GM18867 (cell line): Measurements from ENCODE around the gene ZNF584.
"Not testable (repeated sequence)": the region's sequence is repeated elsewhere in the genome, so short reads cannot be mapped to it uniquely, and the experiment has no call there.

Source experiments
- ATAC-seq: cut with Tn5 transposase; IDR thresholded peaks from one replicate; pipeline ENCODE4 v1.9.1; 2021; ENCODE audit warnings: mild to moderate bottlenecking, moderate library complexity; ENCODE audit not compliant: unreplicated experiment

ZNF584 gene

DNA sequence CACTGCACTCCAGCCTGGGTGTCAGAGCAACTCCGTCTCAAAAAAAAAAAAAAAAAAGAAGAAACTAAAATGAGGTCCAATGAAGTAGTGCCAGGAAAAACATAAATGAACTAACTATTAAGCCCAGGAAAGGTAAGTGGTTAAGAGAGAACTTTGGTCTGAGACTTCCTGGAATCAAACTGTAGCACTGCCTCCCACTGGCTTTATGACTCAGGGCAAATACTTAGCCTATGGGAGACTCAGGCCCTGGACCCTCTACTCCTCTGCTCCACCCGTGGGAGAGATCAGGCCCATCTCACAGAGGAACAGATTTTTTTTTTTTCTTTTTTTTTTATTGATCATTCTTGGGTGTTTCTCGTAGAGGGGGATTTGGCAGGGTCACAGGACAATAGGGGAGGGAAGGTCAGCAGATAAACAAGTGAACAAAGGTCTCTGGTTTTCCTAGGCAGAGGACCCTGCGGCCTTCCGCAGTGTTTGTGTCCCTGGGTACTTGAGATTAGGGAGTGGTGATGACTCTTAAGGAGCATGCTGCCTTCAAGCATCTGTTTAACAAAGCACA, 4.5 kb upstream of the ZNF584 start:
- ATAC-seq = not testable (repeated sequence)

DNA sequence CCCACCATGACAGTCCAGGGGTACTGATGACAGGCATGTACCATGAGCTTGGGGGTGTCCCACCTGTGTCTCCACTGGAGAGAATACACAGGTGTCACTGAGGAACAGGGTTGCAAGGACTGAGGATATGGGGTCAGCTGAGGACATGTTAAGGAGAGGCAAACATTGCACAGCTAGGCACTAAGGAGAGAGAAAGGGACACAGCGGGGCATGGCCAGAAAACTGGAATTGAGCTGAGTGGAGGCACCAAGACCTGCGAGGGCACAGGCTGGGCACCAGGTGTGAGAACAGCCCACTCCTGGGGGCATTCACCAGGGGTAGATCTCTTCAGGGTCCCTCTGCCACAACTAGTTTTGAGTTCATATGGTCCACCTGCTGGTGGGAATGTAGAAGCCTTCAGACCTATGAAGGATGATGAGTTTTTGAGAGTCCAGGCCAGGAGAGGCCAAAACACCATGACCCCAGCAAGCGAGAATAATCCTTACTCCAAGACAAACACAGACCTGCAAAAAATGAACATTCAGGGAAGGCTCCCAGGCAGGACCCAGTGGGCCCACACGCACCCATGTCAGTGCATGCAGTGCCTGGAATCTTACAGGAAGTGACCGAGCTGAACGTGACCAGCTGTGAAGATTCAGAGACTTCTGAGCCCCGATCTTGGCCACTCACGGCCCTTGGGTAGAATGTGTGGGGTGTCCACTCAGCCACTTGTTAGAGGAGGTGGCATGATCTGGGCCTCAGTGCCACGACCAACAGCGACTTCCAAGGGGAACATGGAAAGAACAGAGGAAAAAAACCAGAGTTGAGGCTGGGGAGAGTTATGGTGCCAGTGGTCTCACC, 1.4 kb upstream of the ZNF584 start:
- no peak for ATAC-seq

DNA sequence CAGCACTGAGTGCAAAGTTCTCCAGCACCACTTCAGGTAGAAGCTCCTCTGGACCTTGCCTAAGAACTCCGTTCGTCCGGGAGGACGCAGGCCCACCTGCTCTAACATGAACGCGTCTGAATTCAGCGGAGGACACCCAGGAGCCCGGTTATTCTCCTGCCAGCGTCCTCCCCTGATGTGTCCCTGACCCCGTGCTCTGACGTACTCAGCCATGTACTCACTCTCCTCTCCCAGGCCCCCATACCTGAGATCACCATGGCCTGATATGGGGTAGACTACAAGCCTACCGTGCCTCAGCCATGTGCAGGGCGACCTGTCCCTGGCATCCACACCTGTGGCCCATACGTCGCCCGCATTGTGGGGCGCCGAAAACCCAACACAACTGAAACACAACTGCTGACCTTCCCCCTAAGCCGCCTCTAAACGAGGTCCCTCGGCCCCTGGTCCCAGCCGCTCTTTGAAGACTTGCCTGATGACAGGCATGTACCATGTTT, 744 bp upstream of the ZNF584 start:
- peak; percentile 6 for ATAC-seq

DNA sequence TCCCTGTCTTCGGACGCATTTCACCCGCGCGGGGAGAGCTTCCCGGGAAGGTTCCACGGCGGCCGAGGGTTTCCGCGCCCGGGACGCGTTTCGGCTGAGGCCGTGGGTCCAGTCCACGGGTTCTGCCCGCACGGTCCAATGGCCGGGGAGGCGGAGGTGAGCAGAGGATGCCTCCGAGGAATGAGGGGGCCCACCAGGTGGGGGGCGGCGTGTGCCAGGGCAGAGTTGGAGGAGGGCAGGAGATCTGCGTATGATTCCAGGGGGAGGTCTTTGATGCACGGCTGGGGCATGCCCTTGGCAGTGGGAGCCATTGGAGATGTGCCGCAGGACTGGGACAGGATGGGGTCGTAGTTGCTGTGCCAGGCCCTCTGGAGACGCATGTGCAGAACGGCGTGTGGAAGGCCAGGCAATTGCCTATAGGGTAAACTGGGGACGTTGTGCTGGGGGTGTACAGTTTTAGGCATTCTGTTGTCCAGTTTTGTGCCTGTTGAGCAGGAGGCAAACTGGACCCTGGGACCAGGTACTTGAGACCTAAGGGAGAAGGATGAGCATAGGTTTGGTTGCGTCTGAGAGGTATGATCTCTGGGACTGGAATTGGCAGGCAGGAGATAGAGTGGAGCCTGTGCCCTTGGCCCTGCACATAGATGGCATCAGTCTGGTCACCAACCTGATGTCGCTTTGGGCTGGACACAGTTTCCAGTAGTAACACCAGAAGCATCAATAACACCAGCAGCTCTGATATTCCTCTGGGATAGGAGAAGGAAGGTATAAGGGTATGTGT, 751 bp downstream of the ZNF584 start:
- ATAC-seq = peak; percentile 7

DNA sequence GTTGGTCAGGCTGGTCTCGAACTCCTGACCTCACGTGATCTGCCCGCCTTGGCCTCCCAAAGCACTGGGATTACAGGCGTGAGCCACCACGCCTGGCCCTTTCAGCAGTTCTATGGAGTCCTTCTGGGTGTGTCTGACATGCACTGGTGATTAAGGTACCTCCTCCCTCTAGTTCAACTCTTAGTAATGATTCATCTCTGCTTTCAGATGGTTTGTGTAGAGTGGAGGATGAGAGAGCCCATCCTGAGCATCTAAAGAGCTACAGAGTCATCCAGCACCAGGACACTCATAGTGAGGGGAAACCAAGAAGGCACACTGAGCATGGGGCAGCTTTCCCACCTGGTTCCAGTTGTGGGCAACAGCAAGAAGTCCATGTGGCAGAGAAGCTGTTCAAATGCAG, 8.2 kb downstream of the ZNF584 start:
- ATAC-seq = no peak

DNA sequence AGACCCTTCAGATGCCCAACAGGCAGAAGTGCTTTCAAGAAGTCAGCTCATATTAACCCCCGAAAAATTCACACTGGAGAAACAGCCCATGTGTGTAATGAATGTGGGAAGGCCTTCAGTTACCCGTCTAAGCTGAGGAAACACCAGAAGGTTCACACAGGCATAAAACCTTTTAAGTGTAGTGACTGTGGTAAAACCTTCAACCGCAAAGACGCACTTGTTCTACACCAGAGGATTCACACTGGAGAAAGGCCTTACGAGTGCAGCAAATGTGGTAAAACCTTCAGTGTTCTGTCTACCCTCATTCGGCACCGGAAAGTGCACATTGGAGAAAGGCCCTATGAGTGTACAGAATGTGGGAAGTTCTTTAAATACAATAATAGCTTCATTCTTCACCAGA, 8.6 kb downstream of the ZNF584 start:
- ATAC-seq = no peak

DNA sequence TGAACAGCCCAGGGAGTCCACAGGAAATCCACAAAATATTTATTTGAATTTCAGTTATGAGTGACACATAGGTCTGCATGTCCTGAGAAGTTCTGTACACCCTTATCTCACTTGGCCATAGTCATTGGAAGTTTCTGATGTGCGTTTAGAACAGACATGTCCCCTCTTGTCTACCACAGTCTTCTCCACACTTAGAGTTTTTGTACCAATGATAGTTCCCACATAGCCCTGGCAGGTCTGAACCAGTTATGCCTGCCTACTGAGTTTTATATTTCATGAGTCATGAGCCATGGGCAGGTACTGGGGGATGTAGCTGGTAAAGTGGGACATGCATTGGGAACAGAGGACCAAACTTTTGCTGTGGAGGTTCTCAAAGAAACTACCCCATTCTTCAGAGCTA, 20.2 kb downstream of the ZNF584 start:
- ATAC-seq = no peak

DNA sequence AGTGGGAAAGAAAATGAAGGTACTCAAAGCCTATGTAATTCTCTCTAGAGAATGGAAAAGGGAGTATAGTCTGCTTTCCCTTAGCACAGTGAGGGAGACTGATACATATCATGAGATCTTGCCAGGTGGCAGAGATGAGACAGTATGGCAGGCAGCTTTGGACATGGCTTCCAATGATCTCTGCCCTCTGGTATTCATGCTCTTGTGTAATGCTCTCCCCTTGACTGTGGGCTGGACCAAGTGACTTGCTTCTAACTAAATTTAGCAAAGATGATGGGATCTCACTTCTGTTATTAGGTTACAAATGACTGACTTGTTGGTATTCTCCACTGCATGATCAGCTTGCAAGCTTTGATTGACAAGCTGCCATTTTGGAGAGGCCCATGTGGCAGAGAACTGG, 21.3 kb downstream of the ZNF584 start:
- no peak for ATAC-seq

DNA sequence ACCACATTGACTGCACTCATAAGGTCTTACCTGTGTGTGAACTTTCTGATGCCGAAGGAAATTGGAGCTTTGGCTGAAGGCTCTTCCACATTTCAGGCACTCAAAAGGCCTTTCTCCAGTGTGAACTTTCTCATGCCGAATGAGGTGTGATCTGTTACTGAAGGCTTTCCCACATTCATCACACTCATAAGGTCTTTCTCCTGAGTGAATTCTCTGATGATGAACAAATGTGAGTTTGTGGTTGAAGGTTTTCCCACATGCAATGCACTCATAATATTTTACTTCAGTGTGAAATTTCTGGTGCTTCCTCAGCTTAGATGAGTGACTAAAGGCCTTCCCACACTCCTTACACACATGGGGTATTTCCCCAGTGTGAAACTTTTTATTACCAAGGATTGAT, 25.8 kb downstream of the ZNF584 start:
- ATAC-seq = no peak

DNA sequence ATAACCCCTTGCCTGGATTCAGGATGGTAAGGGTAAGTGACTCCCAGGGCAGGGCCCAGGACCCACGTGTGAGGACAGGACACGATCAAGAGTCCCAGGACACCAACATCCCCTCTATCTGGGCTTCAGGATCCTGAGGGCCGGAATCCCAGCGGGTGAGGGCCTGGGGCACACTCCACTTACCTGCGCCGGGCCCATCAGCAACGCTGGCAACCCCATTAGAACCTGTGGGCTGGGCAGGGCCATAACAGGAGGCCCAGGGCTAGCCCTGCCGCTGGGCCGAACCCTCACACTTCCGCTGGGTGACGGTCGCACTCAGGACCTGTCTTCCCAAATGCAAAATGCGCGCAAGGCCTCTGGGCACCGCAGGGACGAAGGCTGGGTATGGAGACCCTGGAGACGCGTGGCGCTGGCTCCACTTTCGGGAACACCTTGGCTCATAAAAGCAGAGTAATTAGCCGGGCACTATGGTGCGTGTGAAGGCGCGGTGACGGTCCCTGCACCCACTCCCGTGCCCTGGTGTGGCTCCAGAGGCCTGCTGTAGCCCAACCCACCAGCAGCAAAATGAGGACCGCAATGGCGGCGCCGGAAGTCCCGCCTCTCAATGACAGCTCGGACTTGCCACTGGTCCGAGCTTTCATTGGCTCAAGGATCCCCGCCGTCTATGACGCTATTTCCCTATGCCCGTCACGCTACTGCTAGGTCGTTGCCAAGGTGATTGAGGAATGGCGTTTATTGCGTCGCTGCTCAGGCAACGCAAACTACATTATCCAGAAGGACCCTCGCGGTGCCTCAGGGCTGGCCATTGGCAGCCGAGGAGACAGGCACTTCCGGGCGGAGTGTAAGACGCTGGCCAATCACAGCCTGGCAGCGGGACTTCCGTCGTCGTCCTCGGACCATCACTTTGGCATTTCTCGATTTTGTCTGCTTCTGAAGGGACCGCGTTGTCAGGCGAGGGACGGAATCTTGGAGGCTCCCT, 31.4 kb downstream of the ZNF584 start, which contains the start of gene ZNF132:
ZNF132 (minus strand) TSS at position 578 of the 979 bp plus-strand sequence; CDS start at position 246, 332 bp downstream.
- peak; percentile 90 for ATAC-seq

DNA sequence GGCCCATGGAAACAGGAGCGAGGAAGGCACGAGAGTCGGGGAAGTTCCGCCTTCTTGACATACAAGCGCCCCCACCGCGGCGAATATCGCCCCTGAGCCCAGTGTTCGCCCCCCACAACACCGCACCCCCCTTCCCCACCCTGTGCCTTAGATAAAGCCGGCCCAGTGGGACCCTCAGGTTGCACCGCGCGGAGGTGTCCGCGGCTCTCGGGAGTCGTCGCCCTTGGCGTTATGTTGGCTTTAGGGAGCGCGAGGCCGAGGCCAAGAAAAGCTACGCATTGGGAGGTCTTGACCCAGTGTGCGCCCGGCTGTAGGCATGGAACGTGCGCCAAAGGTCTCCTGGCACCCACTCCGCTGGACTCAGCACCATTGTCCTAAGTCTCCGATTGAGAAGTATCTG, 32.1 kb downstream of the ZNF584 start:
- no peak for ATAC-seq

DNA sequence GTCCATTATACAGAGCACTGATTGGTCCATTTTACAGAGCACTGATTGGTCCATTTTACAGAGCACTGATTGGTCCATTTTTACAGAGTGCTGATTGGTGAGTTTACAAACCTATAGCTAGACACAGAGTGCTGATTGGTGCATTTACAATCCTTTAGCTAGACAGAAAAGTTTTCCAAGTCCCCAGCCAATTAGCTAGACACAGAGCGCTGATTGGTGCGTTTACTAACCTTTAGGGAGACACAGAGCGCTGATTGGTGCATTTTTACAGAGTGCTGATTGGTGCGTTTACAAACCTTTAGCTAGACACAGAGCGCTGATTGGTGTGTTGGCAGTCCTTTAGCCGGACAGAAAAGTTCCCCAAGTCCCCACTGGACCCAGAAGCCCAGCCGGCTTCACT, 34.5 kb downstream of the ZNF584 start:
- ATAC-seq = not testable (repeated sequence)

DNA sequence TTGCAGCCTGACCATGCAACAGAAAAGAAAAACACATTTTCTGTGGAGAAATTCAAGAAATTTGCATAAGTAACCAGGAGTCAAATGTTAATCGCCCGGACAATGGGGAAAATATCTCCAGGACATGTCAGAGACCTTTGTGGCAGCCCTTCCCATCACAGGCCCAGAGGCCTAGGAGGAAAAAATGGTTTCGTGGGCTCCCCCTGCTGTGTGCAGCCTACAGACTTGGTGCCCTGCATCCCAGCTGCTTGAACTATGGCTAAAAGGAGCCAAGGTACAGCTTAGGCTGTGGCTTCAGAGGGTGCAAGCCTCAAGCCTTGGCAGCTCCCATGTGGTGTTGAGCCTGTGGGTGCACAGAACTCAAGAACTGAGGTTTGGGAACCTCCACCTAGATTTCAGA, 40.4 kb downstream of the ZNF584 start:
- ATAC-seq = not testable (repeated sequence)

DNA sequence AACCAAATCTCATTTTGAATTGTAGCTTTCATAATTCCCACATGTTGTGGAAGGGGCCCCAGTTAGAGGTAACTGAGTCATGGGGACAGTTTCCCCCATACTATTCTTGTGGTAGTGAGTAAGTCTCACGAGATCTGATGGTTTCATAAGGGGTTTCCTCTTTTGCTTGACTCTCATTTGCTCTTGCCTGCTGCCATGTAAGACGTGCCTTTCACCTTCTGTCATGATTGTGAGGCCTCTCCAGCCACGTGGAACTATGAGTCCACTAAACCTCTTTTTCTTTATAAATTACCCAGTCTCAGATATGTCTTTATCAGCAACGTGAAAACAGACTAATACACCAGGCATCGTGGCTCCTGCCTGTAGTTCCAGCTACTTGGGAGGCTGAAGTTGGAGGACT, 41.5 kb downstream of the ZNF584 start:
- not testable (repeated sequence) for ATAC-seq

DNA sequence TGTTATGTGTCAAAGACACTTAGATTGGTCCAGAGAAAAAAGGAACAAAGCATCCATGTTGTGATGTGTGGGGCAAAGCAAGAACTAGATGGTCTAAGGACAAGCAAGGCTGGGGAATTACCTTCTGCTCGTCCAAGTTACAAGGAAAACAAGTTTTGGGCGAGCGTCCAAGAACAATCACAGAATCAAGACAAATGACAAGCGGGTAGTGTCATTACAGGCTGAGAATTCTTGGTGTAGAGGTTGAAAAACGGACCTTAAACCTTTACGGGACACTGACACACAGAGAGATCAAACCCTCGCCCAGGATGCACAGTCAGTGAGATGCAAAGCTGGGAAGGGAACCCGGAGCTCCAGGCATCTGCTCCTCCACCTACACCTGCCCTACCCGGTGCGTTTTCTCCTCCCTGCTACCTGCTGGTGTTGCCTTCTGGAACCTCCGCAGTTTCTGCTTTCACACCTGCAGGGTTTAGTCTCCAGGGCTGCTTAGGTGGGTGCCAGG, 42.5 kb downstream of the ZNF584 start:
- no peak for ATAC-seq

DNA sequence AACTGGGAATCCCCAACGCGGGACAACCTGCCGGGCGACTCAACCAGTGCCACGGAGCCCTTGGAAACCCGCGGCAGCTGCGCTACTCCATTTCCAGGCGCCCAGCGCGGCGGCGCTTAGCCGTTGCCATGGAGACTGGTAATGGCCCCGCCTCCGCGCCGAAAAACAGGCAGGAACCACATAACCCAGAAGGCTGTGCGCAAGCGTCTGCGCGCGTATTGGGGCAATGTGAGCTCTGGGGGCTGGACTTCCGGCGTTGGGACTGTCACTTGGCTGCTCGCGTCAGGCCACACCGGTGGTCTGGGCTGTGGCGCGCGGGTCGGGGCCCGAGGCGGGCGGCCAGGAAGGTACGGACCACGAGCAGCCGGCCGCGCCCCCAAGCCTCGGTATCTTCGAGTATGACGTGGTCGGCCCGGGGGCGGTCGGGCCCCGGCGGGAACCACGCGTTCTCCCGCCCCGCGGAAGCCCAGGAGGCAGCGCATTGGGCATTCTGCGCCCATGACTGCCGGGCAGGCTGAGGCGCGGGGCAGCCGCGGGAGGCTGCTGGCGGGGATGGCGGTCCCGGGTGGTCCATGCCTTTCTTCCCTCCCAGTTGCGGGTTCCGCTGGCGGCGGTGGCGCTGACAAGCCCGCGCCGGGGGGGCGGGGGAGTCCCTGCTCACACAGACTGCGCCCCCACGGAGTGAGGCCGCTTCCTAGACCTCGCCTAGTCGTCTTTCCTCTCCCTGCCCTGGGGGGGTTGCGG, 43.1 kb downstream of the ZNF584 start, which contains the start of gene ZNF324B:
ZNF324B (plus strand) TSS at position 265 of the 744 bp plus-strand sequence. CDS start 2,080 bp downstream, outside the sequence.
- ATAC-seq = peak; percentile 95

DNA sequence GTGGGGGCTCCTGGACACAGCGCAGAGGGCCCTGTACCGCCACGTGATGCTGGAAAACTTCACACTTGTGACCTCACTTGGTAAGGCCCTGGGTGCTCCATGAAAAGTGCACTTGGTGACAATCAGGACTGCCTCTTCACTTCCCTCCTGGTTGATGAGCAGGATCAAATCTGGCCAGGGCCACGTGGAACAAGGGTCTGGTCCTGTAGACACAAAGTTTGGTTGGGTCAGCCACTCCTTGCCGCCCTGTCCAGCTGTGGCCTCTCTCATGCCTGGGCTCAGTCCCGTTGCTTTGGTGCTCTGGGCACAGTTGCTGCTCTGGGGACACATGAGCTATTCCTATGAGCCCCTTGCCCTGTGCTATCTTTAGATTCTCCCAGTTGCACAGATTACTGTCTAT, 45.3 kb downstream of the ZNF584 start:
- no peak for ATAC-seq

DNA sequence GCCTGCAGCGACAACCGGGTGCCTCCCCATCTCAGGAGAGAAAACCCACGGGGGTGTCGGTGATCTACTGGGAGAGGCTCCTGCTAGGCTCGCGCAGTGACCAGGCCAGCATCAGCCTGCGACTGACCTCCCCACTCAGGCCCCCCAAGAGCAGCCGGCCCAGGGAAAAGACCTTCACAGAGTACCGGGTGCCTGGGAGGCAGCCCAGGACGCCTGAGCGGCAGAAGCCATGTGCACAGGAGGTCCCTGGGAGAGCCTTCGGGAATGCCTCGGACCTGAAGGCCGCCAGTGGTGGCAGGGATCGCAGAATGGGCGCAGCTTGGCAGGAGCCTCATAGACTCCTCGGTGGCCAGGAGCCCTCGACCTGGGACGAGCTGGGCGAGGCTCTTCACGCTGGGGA, 46.9 kb downstream of the ZNF584 start:
- ATAC-seq = no peak

DNA sequence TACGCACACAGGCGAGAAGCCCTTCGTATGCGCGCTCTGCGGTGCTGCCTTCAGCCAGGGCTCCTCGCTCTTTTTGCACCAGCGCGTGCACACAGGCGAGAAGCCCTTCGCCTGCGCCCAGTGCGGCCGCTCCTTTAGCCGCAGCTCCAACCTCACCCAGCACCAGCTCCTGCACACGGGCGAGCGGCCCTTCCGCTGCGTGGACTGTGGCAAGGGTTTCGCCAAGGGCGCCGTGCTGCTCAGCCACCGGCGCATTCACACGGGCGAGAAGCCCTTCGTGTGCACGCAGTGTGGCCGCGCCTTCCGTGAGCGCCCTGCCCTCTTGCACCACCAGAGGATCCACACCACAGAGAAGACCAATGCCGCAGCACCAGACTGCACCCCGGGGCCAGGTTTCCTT, 47.7 kb downstream of the ZNF584 start:
- ATAC-seq = no peak
